Transverse colon (tissue), 4 donors: ENCODE measurements around the gene PSMB7.

ENCODE experiments used
- EP300 ChIP-seq: sonication (generic); formaldehyde crosslinking; IDR thresholded peaks from one replicate; pipeline ENCODE4 v1.6.1; 2017; ENCODE audit warnings: antibody characterized with exemption, low read depth
- POLR2AphosphoS5 ChIP-seq, 3 donors: sonication (generic); formaldehyde crosslinking; IDR thresholded peaks; one replicate each; pipeline ENCODE4 v1.6.1; 2016; ENCODE audit warnings: antibody characterized with exemption in 3 of 3
- TF ChIP-seq, protein P1 (sequence below), 5 experiments: fragments of 200-600 bp in 3 of 5; fragments of 450-650 bp in 2 of 5; sonication (generic) in 3 of 5; IDR thresholded peaks; 1 replicate in 2 of 5; 2 replicates in 3 of 5; pipeline ENCODE4 v1.5.1; 2016 to 2017; ENCODE audit warnings: antibody characterized with exemption in 5 of 5, inconsistent platforms in 3 of 5, mild to moderate bottlenecking in 2 of 5, moderate library complexity in 1 of 5

- TF ChIP-seq EP300 (no peak), POLR2AphosphoS5 (IDR thresholded peaks at IDR 0.05) (no peak)
- TF ChIP-seq, protein P1, sequence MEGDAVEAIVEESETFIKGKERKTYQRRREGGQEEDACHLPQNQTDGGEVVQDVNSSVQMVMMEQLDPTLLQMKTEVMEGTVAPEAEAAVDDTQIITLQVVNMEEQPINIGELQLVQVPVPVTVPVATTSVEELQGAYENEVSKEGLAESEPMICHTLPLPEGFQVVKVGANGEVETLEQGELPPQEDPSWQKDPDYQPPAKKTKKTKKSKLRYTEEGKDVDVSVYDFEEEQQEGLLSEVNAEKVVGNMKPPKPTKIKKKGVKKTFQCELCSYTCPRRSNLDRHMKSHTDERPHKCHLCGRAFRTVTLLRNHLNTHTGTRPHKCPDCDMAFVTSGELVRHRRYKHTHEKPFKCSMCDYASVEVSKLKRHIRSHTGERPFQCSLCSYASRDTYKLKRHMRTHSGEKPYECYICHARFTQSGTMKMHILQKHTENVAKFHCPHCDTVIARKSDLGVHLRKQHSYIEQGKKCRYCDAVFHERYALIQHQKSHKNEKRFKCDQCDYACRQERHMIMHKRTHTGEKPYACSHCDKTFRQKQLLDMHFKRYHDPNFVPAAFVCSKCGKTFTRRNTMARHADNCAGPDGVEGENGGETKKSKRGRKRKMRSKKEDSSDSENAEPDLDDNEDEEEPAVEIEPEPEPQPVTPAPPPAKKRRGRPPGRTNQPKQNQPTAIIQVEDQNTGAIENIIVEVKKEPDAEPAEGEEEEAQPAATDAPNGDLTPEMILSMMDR (IDR thresholded peaks at IDR 0.05), result no peak
Measured at GRCh38 chr9:124348363-124348762, 66.9 kb downstream of the PSMB7 start.
